Measurements from ENCODE around the gene SCYGR4.

DNA sequence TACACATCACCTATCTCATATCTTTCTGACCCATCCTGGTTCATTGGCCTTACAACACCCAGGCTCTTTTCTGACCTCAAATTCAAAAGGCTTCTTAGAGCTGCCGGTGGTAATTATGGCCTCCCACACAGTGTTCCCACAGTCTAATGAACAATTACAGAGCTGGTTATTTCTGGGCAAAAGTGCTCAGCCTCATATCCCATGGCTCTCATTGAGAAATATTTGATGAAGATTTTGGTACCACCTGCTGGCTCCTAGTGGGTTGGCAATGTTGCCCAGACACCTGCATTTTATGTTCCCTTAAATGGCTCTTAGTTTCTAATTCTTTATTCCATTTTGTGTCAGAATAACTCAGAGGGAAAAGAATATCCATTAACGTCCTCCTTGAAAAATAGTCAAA is 38.7 kb upstream of the SCYGR4 start:
- TF ChIP-seq, protein P1, sequence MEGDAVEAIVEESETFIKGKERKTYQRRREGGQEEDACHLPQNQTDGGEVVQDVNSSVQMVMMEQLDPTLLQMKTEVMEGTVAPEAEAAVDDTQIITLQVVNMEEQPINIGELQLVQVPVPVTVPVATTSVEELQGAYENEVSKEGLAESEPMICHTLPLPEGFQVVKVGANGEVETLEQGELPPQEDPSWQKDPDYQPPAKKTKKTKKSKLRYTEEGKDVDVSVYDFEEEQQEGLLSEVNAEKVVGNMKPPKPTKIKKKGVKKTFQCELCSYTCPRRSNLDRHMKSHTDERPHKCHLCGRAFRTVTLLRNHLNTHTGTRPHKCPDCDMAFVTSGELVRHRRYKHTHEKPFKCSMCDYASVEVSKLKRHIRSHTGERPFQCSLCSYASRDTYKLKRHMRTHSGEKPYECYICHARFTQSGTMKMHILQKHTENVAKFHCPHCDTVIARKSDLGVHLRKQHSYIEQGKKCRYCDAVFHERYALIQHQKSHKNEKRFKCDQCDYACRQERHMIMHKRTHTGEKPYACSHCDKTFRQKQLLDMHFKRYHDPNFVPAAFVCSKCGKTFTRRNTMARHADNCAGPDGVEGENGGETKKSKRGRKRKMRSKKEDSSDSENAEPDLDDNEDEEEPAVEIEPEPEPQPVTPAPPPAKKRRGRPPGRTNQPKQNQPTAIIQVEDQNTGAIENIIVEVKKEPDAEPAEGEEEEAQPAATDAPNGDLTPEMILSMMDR (IDR thresholded peaks at IDR 0.05 in 4 of 5, conservative IDR thresholded peaks at IDR 0.05 in 1 of 5), result no peak
- TF ChIP-seq POLR2A (IDR thresholded peaks at IDR 0.05), result no peak
